Transverse colon (tissue), 3 donors: ENCODE measurements around the gene ZNF862.

Source experiments
- POLR2A ChIP-seq: fragments of 450-650 bp; IDR thresholded peaks from one replicate; pipeline ENCODE4 v1.6.1; 2016; ENCODE audit warnings: antibody characterized with exemption, mild to moderate bottlenecking, moderate library complexity
- TF ChIP-seq, protein P1 (sequence below), 5 experiments: fragments of 200-600 bp in 3 of 5; fragments of 450-650 bp in 2 of 5; sonication (generic) in 3 of 5; IDR thresholded peaks; 1 replicate in 2 of 5; 2 replicates in 3 of 5; pipeline ENCODE4 v1.5.1; 2016 to 2017; ENCODE audit warnings: antibody characterized with exemption in 5 of 5, inconsistent platforms in 3 of 5, mild to moderate bottlenecking in 2 of 5, moderate library complexity in 1 of 5

DNA sequence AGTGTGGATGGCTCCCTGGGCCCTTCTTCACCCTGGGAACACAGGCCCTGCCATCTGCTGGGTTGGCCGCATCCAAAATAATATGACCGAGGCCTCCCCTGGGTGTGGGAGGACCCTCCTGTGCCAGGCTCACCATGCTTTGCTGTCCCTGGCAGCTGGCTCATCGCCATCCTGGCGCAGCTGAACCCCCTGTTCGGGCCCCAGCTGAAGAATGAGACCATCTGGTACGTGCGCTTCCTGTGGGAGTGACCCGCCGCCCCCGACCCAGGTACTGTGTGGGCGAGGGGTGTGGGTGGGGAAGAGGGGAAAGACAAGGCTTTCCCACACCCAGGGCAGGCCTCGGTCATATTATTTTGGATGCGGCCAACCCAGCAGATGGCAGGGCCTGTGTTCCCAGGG lies 40.3 kb downstream of the ZNF862 start:
- no peak for TF ChIP-seq POLR2A
- TF ChIP-seq, protein P1, sequence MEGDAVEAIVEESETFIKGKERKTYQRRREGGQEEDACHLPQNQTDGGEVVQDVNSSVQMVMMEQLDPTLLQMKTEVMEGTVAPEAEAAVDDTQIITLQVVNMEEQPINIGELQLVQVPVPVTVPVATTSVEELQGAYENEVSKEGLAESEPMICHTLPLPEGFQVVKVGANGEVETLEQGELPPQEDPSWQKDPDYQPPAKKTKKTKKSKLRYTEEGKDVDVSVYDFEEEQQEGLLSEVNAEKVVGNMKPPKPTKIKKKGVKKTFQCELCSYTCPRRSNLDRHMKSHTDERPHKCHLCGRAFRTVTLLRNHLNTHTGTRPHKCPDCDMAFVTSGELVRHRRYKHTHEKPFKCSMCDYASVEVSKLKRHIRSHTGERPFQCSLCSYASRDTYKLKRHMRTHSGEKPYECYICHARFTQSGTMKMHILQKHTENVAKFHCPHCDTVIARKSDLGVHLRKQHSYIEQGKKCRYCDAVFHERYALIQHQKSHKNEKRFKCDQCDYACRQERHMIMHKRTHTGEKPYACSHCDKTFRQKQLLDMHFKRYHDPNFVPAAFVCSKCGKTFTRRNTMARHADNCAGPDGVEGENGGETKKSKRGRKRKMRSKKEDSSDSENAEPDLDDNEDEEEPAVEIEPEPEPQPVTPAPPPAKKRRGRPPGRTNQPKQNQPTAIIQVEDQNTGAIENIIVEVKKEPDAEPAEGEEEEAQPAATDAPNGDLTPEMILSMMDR (IDR thresholded peaks at IDR 0.05), result no peak
